Activated CD4-positive, alpha-beta T cell treated with anti-CD3 and anti-CD28 coated beads, Interleukin-2, amount 50 U/mL, for 16 hours (primary cell): ENCODE data around the gene KIF26A.

Source experiments
- DNase-seq: peaks from one replicate; pipeline ENCODE4 v3.0.0-alpha.2; 2020

Gene KIF26A

GRCh38 chr14:104133496-104133895, 4.9 kb upstream of the KIF26A start:
- no peak for DNase-seq

GRCh38 chr14:104134061-104134965, 4.1 kb upstream of the KIF26A start:
- DNase-seq = no peak

GRCh38 chr14:104135121-104135903, 3.1 kb upstream of the KIF26A start:
- peak; percentile 21 for DNase-seq

- DNase-seq = no peak
Measured at GRCh38 chr14:104135904-104136471, 2.4 kb upstream of the KIF26A start.

GRCh38 chr14:104136472-104137296, 1.7 kb upstream of the KIF26A start:
- DNase-seq = no peak

GRCh38 chr14:104137297-104138097, 890 bp upstream of the KIF26A start:
- peak; percentile 70 for DNase-seq

- DNase-seq = no peak
Measured at GRCh38 chr14:104138718-104139459, 502 bp downstream of the KIF26A start.

- DNase-seq = no peak
Measured at GRCh38 chr14:104139460-104140212, 1.2 kb downstream of the KIF26A start.

GRCh38 chr14:104140213-104140462, 1.8 kb downstream of the KIF26A start:
- DNase-seq = no peak

GRCh38 chr14:104140463-104141331, 2.3 kb downstream of the KIF26A start:
- no peak for DNase-seq

- DNase-seq = no peak
Measured at GRCh38 chr14:104141621-104142091, 3.3 kb downstream of the KIF26A start.

- no peak for DNase-seq
Measured at GRCh38 chr14:104142136-104142945, 4.0 kb downstream of the KIF26A start.

GRCh38 chr14:104142946-104143470, 4.6 kb downstream of the KIF26A start:
- DNase-seq = no peak

- DNase-seq = no peak
Measured at GRCh38 chr14:104143521-104144452, 5.4 kb downstream of the KIF26A start.

- DNase-seq = no peak
Measured at GRCh38 chr14:104144453-104144790, 6.0 kb downstream of the KIF26A start.

- DNase-seq = no peak
Measured at GRCh38 chr14:104144911-104145825, 6.8 kb downstream of the KIF26A start.
